Heart left ventricle (tissue), 16 donors: ENCODE data around the gene HAPLN2. TPM values are rescaled to one million over a fixed set of nuclear protein-coding genes. Genes with fewer than 3 reads are reported as not detected.
"Not testable (repeated sequence)": the region's sequence is repeated elsewhere in the genome, so short reads cannot be mapped to it uniquely, and the experiment has no call there.

Experiments
- ATAC-seq, 4 donors: fragments of 200-7000 bp; cut with Tn5 transposase; one replicate each; pipeline ENCODE4 v1.9.1; 2020 to 2022; ENCODE audit warnings: moderate library complexity in 4 of 4, mild to moderate bottlenecking in 3 of 4, moderate number of reproducible peaks in 1 of 4
- DNase-seq, 5 donors: peaks; one replicate each; pipeline ENCODE4 v3.0.0-alpha.2; 2020
- H3K27ac ChIP-seq, 12 donors: fragments of 200-600 bp; sonication (generic) in 4 of 12; one replicate each; pipeline versions ENCODE4 v1.5.0 to v1.8.0; 2016 to 2022; ENCODE audit warnings: mild to moderate bottlenecking in 2 of 12
- H3K27me3 ChIP-seq, 9 donors: fragments of 200-600 bp; sonication (generic) in 2 of 9; one replicate each; pipeline versions ENCODE4 v1.5.1 to v1.8.0; 2016 to 2022; ENCODE audit warnings: mild to moderate bottlenecking in 3 of 9
- H3K36me3 ChIP-seq, 9 donors: fragments of 200-600 bp; sonication (generic) in 2 of 9; one replicate each; pipeline versions ENCODE4 v1.5.0 to v1.8.0; 2018 to 2022; ENCODE audit warnings: mild to moderate bottlenecking in 2 of 9
- H3K4me1 ChIP-seq, 12 donors: fragments of 200-600 bp; sonication (generic) in 4 of 12; one replicate each; pipeline versions ENCODE4 v1.5.0 to v1.8.0; 2016 to 2022; ENCODE audit warnings: mild to moderate bottlenecking in 3 of 12
- H3K4me3 ChIP-seq, 12 donors: fragments of 200-600 bp; sonication (generic) in 4 of 12; one replicate each; pipeline versions ENCODE4 v1.5.0 to v1.8.0; 2017 to 2022; ENCODE audit warnings: mild to moderate bottlenecking in 9 of 12, moderate library complexity in 4 of 12
- H3K9me3 ChIP-seq, 12 donors: fragments of 200-600 bp; sonication (generic) in 4 of 12; one replicate each; pipeline versions ENCODE4 v1.5.0 to v1.8.0; 2016 to 2022; ENCODE audit warnings: mild to moderate bottlenecking in 1 of 12
- POLR2A ChIP-seq, 2 donors: fragments of 450-650 bp; IDR thresholded peaks; one replicate each; pipeline ENCODE4 v1.6.1; 2017; ENCODE audit warnings: antibody characterized with exemption in 2 of 2, mild to moderate bottlenecking in 2 of 2, moderate library complexity in 2 of 2
- WGBS, 4 donors: extraction: QIAGEN DNeasy Blood & Tissue Kit in 2 of 4; methylation state at CpG; one replicate each; pipeline versions ENCODE4 v1.1.5 to v1.1.7; 2013 to 2018; 5-methylcytosine and 5-hydroxymethylcytosine counted together
- intact Hi-C, 10 donors: fragments of 100-400 bp; cut with DNase I; formaldehyde crosslinking; loops; one replicate each; pipeline versions ENCODE4 v1.11.1 to v1.14.2; 2022
- polyA plus RNA-seq, 2 donors: library from polyadenylated mRNA; stranded (reverse); fragments of 200-250 nt; gene quantifications; one replicate each; pipeline ENCODE4 v1.2.3, GENCODE V29; 2013
- total RNA-seq, 9 donors: library from RNA; depleted of rRNA in 2 of 9; stranded (reverse); fragments of >200 nt in 2 of 9; fragmentation: NEBNext Ultra II Directional in 3 of 9; extraction: Animal tissue kit (Norgen Biotek cat#: 25700) in 3 of 9; gene quantifications; one replicate each; pipeline versions ENCODE4 v1.1.0 to v1.2.4, GENCODE V29; 2016 to 2023
- TF ChIP-seq, protein P1 (sequence below), 12 donors: fragments of 200-600 bp; sonication (generic) in 4 of 12; IDR thresholded peaks; one replicate each; pipeline versions ENCODE4 v1.5.0 to v1.8.0; 2018 to 2022; ENCODE audit warnings: antibody characterized with exemption in 12 of 12, mild to moderate bottlenecking in 5 of 12
- donor health status: ischemic (EF 13 %, LVEDD 7.1; RV severe dilation, severe dysfunction).
- donor health status: healthy with polysubstance abuse.
- donor health status: DM: no; HTN: yes; CAD: no.
- donor health status: DM: no; HTN: no; CAD: no.
- donor health status: ischemic (EF 25% LVEDD 6.9; RV normal size, moderate dysfunction).
- donor health status: ischemic (EF 25% LVEDD 5.7; RV mildly dilated, moderate dysfunction).
- donor health status: healthy.
- donor health status: DM: yes; HTN: yes; CAD: no.
- donor health status: ischemic (EF 35%, LVEDD 5.7; RV mildly dilated, moderate dysfunction).
- donor health status: nonischemic (EF 11% LVEDD 7.7; RV severe dilation, severe dysfunction).
- donor health status: DM: yes; HTN: yes; CAD: no.
- donor health status: PGD.
- donor health status: ischemic (EF 29% LVEDD 5.4; RV normal size, mild dysfunction).
- donor health status: nonischemic (EF 23%, LVEDD 6.1; RV moderate dilation, normal function).

HAPLN2 gene
- total and polyA plus RNA-seq, 11 donors: 0.52 to 3.0 (median 1.1) TPM

- peak in 1 of 4 donors; percentile 32 for ATAC-seq
- WGBS, 4 donors: 44 to 53% (median 47%) methylated on average over 6 of the region's 6 CpGs
- intact Hi-C loops: loop anchor here (1.0 to 10.0 kb wide), 9 partner anchors 104 to 224 kb away; partner anchors contain the start of gene MEF2D (in 1 of the 10)
Observed at GRCh38 chr1:156608981-156609380, 10.2 kb upstream of the HAPLN2 start.

DNA sequence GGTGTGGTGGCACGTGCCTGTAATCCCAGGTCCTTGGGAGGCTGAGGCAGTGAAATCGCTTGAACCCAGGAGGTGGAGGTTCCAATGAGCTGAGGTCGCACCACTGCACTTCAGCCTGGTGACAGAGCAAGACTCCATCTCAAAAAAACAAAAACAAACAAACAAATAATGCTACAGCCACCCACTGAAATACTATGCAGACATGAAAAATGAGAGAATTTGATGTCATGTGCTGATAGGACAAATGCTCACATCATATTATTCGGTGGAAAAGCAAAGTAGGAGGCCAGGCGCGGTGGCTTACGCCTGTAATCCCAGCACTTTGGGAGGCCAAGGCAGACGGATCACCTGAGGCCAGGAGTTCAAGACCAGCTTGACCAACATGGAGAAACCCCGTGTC lies 9.1 kb upstream of the HAPLN2 start:
- not testable (repeated sequence) for H3K27me3 ChIP-seq, H3K4me3 ChIP-seq, DNase-seq, H3K27ac ChIP-seq, H3K9me3 ChIP-seq, ATAC-seq, H3K36me3 ChIP-seq
- H3K4me1 ChIP-seq: peaks cover 0 to 13% (median 6%) of the 10 kb centered on the region in 12 donors
- 87 to 95% (median 92%) methylated on average over 9 of the region's 9 CpGs for WGBS, 4 donors
- intact Hi-C loops: loop anchor here in 2 of 10 donors (10.0 kb wide), 1 partner anchor 225 kb away; no protein-coding TSS in a partner anchor

More at GRCh38 chr1:156608981-156609380, 10.2 kb upstream of the HAPLN2 start:
- Histone ChIP-seq H3K4me1 (peaks cover 0 to 8% (median 4%) of the 10 kb centered on the region in 12 donors), H3K4me3 (no peak overlapping the region), H3K27me3 (no peaks in the 10 kb centered on the region), H3K36me3 (no peaks in the 10 kb centered on the region), H3K27ac (no peak overlapping the region), H3K9me3 (no peaks in the 10 kb centered on the region)
- TF ChIP-seq POLR2A (IDR thresholded peaks at IDR 0.05): no peak
- TF ChIP-seq, protein P1, sequence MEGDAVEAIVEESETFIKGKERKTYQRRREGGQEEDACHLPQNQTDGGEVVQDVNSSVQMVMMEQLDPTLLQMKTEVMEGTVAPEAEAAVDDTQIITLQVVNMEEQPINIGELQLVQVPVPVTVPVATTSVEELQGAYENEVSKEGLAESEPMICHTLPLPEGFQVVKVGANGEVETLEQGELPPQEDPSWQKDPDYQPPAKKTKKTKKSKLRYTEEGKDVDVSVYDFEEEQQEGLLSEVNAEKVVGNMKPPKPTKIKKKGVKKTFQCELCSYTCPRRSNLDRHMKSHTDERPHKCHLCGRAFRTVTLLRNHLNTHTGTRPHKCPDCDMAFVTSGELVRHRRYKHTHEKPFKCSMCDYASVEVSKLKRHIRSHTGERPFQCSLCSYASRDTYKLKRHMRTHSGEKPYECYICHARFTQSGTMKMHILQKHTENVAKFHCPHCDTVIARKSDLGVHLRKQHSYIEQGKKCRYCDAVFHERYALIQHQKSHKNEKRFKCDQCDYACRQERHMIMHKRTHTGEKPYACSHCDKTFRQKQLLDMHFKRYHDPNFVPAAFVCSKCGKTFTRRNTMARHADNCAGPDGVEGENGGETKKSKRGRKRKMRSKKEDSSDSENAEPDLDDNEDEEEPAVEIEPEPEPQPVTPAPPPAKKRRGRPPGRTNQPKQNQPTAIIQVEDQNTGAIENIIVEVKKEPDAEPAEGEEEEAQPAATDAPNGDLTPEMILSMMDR (IDR thresholded peaks at IDR 0.05): peak in 8 of 12 donors; percentile 13 to 32 (median 23)
- DNase-seq: no peak

- H3K27me3 ChIP-seq: no peaks in the 10 kb centered on the region
- intact Hi-C loops: loop anchor here in 2 of 10 donors (10.0 kb wide), 1 partner anchor 228 kb away; no protein-coding TSS in a partner anchor
- no peak overlapping the region for H3K27ac ChIP-seq
- TF ChIP-seq POLR2A (IDR thresholded peaks at IDR 0.05): no peak
- TF ChIP-seq, protein P1 (IDR thresholded peaks at IDR 0.05): no peak
- H3K4me3 ChIP-seq: no peak overlapping the region
- DNase-seq (no peak), ATAC-seq (no peak)
- no peaks in the 10 kb centered on the region for H3K36me3 ChIP-seq
- H3K4me1 ChIP-seq: peaks cover 0 to 32% (median 17%) of the 10 kb centered on the region in 12 donors
- H3K9me3 ChIP-seq: no peaks in the 10 kb centered on the region
- WGBS, 4 donors: 61 to 87% (median 67%) methylated on average over 3 of the region's 3 CpGs
Observed at GRCh38 chr1:156612666-156613065, 6.5 kb upstream of the HAPLN2 start.

DNA sequence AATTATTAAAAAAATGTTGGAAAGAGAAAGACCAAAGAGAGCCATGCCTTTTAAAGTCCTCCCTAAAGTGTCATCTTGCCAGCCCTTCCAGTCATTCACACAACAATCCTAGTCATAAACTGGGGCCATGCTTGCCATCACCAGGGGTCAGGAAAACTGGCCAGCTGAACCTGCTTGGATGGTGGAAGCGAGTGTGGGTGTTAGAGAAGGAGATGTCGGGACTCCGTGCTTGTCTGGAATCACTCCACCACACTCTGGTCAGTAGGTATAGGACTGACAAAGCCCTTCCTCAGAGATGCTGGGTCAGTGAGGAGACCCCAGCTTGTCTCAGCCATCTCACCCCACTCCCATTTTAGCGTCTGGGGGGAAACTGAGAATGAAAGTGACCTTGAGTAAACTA lies 3.3 kb upstream of the HAPLN2 start:
- WGBS, 4 donors: 19 to 37% (median 33%) methylated on average over 4 of the region's 4 CpGs
- H3K4me3 ChIP-seq: peak overlapping the region in 2 of 12 donors; percentile 15 to 18
- ATAC-seq: peak in 3 of 4 donors; percentile 10 to 40 (median 26)

More for the DNA sequence above, 3.3 kb upstream of the HAPLN2 start:
- TF ChIP-seq, protein P1 (IDR thresholded peaks at IDR 0.05): no peak
- no peak for TF ChIP-seq POLR2A (IDR thresholded peaks at IDR 0.05)
- H3K9me3 ChIP-seq: no peaks in the 10 kb centered on the region
- H3K27me3 ChIP-seq: peaks cover 0 to 4% (median 0%) of the 10 kb centered on the region in 9 donors
- peaks cover 0 to 29% (median 10%) of the 10 kb centered on the region in 12 donors for H3K4me1 ChIP-seq
- no peaks in the 10 kb centered on the region for H3K36me3 ChIP-seq
- intact Hi-C loops: loop anchor here in 3 of 10 donors (5.0 to 10.0 kb wide), 2 partner anchors 231 to 234 kb away; no protein-coding TSS in a partner anchor
- peak overlapping the region; percentile 37 to 77 (median 58) for H3K27ac ChIP-seq
- DNase-seq: no peak
